Activated naive CD8-positive, alpha-beta T cell treated with anti-CD3 and anti-CD28 coated beads for 36 hours (primary cell): Measurements from ENCODE around the gene KLHL25. TPM values are rescaled to one million over a fixed set of nuclear protein-coding genes. Genes with fewer than 3 reads are reported as not detected.
A peak's percentile ranks its signal among the peaks of the same experiment; 100 is the strongest.

Experiments
- DNase-seq: peaks from one replicate; pipeline ENCODE4 v3.0.0; 2021
- H3K27ac Mint-ChIP-seq: one replicate; pipeline ENCODE4 v1.8.0; 2022; ENCODE audit warnings: mild to moderate bottlenecking, moderate library complexity, mixed read lengths
- H3K27me3 Mint-ChIP-seq: one replicate; pipeline ENCODE4 v1.8.0; 2022; ENCODE audit warnings: mild to moderate bottlenecking, mixed read lengths
- H3K36me3 Mint-ChIP-seq: one replicate; pipeline ENCODE4 v1.8.0; 2021; ENCODE audit warnings: mild to moderate bottlenecking, mixed read lengths
- H3K4me1 Mint-ChIP-seq: one replicate; pipeline ENCODE4 v1.8.0; 2021; ENCODE audit warnings: mixed read lengths
- H3K4me3 Mint-ChIP-seq: one replicate; pipeline ENCODE4 v1.8.0; 2022; ENCODE audit warnings: mild to moderate bottlenecking, moderate library complexity, mixed read lengths
- H3K9me3 Mint-ChIP-seq: one replicate; pipeline ENCODE4 v1.8.0; 2022; ENCODE audit warnings: mixed read lengths
- total RNA-seq, 2 experiments: library from RNA; stranded (reverse); gene quantifications; one replicate each; pipeline ENCODE4 v1.2.3, GENCODE V29; 2021

KLHL25 gene
- total RNA-seq, 2 experiments from 2014 or later: 2.9 to 3.7 TPM

DNA sequence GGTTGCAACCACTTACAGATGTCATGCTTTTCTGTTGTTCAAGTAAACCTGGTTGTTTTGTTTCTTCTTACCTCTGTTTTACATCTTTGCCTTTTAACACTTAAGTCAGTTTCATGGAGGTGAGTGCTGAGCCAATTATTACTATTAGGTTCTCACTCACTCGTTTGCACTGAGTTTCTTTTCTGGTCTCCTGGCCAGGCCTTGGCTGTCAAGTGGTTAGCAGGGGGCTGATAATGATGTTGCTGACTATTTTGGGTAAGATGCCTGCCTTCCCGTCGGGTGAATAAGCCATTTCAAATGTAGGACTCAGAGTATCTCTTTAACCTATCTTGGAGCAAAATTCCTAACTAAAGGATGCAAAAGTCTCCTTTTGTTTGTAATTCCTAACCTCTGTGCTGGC, 78.5 kb downstream of the KLHL25 start:
- DNase-seq: no peak
- peaks cover 47% of the 10 kb centered on the region for H3K36me3 Mint-ChIP-seq
- H3K4me3 Mint-ChIP-seq: no peak overlapping the region
- H3K27ac Mint-ChIP-seq: peak overlapping the region; percentile 54
- H3K27me3 Mint-ChIP-seq: no peaks in the 10 kb centered on the region
- H3K4me1 Mint-ChIP-seq: peaks cover 41% of the 10 kb centered on the region
- H3K9me3 Mint-ChIP-seq: no peaks in the 10 kb centered on the region

GRCh38 chr15:85711580-85712192, 83.0 kb downstream of the KLHL25 start:
- H3K9me3 Mint-ChIP-seq: no peaks in the 10 kb centered on the region
- H3K27me3 Mint-ChIP-seq: no peaks in the 10 kb centered on the region
- peaks cover 47% of the 10 kb centered on the region for H3K36me3 Mint-ChIP-seq
- no peak overlapping the region for H3K4me3 Mint-ChIP-seq
- no peak for DNase-seq
- H3K4me1 Mint-ChIP-seq: peaks cover 55% of the 10 kb centered on the region
- H3K27ac Mint-ChIP-seq: peak overlapping the region; percentile 18

- Mint-ChIP-seq H3K4me3 (peak overlapping the region; percentile 14), H3K36me3 (peaks cover 47% of the 10 kb centered on the region), H3K27me3 (no peaks in the 10 kb centered on the region), H3K9me3 (no peaks in the 10 kb centered on the region), H3K4me1 (peaks cover 62% of the 10 kb centered on the region), H3K27ac (peak overlapping the region; percentile 86)
- no peak for DNase-seq
These were observed 84.3 kb downstream of the KLHL25 start for GRCh38 chr15:85710340-85710842.
